GM12878 (cell line): ENCODE data around the gene LMF1. TPM values are rescaled to one million over a fixed set of nuclear protein-coding genes. Genes with fewer than 3 reads are reported as not detected.

Experiments
- ATAC-seq: fragments of 200-7000 bp; cut with Tn5 transposase; 3 replicates; pipeline ENCODE4 v1.9.1; 2020; ENCODE audit warnings: mild to moderate bottlenecking, moderate library complexity
- BruUV-seq: library from RNA; stranded (reverse); fragments of 400-500 nt; replicated peaks from 2 replicates; lab custom pipeline; 2021; lab: Mats Ljungman, UMichigan
- CTCF ChIA-PET: fragments of 300-600 bp; sonication (Branson Sonifier 250); formaldehyde crosslinking; extraction: SDS; loops from one replicate; lab custom pipeline; 2021; ENCODE audit warnings: inconsistent platforms; lab: Yijun Ruan, JAX
- POLR2A ChIA-PET: fragments of 350-600 bp; formaldehyde crosslinking; extraction: SDS; loops from one replicate; lab custom pipeline; 2021; ENCODE audit warnings: inconsistent platforms; lab: Charles Lee
- RAD21 ChIA-PET: fragments of 300-600 bp; sonication (Branson Sonifier 250); formaldehyde crosslinking; loops from one replicate; lab custom pipeline; 2023; ENCODE audit warnings: antibody characterized with exemption; ENCODE audit not compliant: unreplicated experiment; lab: Charles Lee
- SMC1A ChIA-PET: fragments of 300-600 bp; sonication (Branson Sonifier 250); formaldehyde crosslinking; loops from one replicate; lab custom pipeline; 2023; ENCODE audit not compliant: unreplicated experiment, uncharacterized antibody; lab: Charles Lee
- DNase-seq: peaks from one replicate; pipeline ENCODE4 v3.0.0-alpha.2; 2011; ENCODE audit warnings: low read depth, low spot score
- FAIRE-seq: peaks from 3 replicates; lab custom pipeline; 2011; peaks lifted over from hg19 to GRCh38; lab: Jason Lieb, UNC
- H2AFZ ChIP-seq: 2 replicates; pipeline ENCODE4 v1.6.0; 2011; ENCODE audit warnings: low read depth, low read length, control low read depth; ENCODE audit not compliant: control insufficient read depth
- H3K27ac ChIP-seq: 2 replicates; pipeline ENCODE4 v1.5.1; 2011; ENCODE audit warnings: control low read depth; ENCODE audit not compliant: control insufficient read depth, insufficient read depth
- H3K27me3 ChIP-seq, 2 experiments: replicated peaks in 1 of 2; 2 replicates each; pipeline versions ENCODE4 v1.6.0 to v1.6.1; 2011; ENCODE audit warnings: low read length in 1 of 2; ENCODE audit not compliant: control insufficient read depth in 2 of 2, insufficient read depth in 2 of 2
- H3K36me3 ChIP-seq, 2 experiments: 2 replicates each; pipeline ENCODE4 v1.5.1; 2011; ENCODE audit warnings: low read length in 1 of 2; ENCODE audit not compliant: control insufficient read depth in 2 of 2, insufficient read depth in 2 of 2
- H3K4me1 ChIP-seq: 2 replicates; pipeline ENCODE4 v1.6.1; 2011; ENCODE audit warnings: mild to moderate bottlenecking, low read length, moderate library complexity, mixed read lengths; ENCODE audit not compliant: control insufficient read depth, insufficient read depth
- H3K4me2 ChIP-seq: 2 replicates; pipeline ENCODE4 v1.6.0; 2011; ENCODE audit warnings: control low read depth; ENCODE audit not compliant: control insufficient read depth, insufficient read depth
- H3K4me3 ChIP-seq: fragments of 200-600 bp; sonication (generic); 2 replicates; pipeline ENCODE4 v1.5.1; 2016
- H3K79me2 ChIP-seq: 2 replicates; pipeline ENCODE4 v1.6.0; 2011; ENCODE audit warnings: low read length; ENCODE audit not compliant: control insufficient read depth, insufficient read depth
- H3K9ac ChIP-seq: 2 replicates; pipeline ENCODE4 v1.8.0; 2011; ENCODE audit warnings: low read length, control low read depth, mixed read lengths; ENCODE audit not compliant: control insufficient read depth, insufficient read depth
- H3K9me3 ChIP-seq: replicated peaks from 3 replicates; pipeline ENCODE4 v1.5.1; 2011; ENCODE audit warnings: mild to moderate bottlenecking, low read length; ENCODE audit not compliant: control insufficient read depth, insufficient read depth
- H4K20me1 ChIP-seq: 2 replicates; pipeline ENCODE4 v1.6.0; 2011; ENCODE audit not compliant: control insufficient read depth, insufficient read depth
- ASH2L ChIP-seq: fragments of 300-600, 200-600 bp; sonication (generic); IDR thresholded peaks from 2 replicates; pipeline ENCODE4 v1.6.1; 2017; ENCODE audit warnings: low read depth, mild to moderate bottlenecking, borderline replicate concordance
- ATF3 ChIP-seq: IDR thresholded peaks from 2 replicates; pipeline ENCODE4 v1.6.1; 2011; ENCODE audit warnings: low read depth, mild to moderate bottlenecking, low read length, moderate library complexity, borderline replicate concordance; ENCODE audit errors: extremely low read depth
- BCLAF1 ChIP-seq: fragments of 450-650 bp; IDR thresholded peaks from 2 replicates; pipeline ENCODE4 v1.6.1; 2017; ENCODE audit warnings: antibody characterized with exemption, mild to moderate bottlenecking, moderate library complexity
- CHD1 ChIP-seq: IDR thresholded peaks from 2 replicates; pipeline ENCODE4 v1.6.1; 2012; ENCODE audit warnings: low read depth, low read length, improper control_type of control experiment
- CREB1 ChIP-seq: IDR thresholded peaks from 2 replicates; pipeline ENCODE4 v1.6.1; 2012; ENCODE audit warnings: low read depth, mild to moderate bottlenecking, inconsistent platforms
- FOXM1 ChIP-seq: IDR thresholded peaks from 2 replicates; pipeline ENCODE4 v1.6.1; 2012; ENCODE audit warnings: low read depth, mild to moderate bottlenecking, inconsistent platforms, low read length, moderate library complexity
- HDAC6 ChIP-seq: fragments of 200-600 bp; sonication (generic); IDR thresholded peaks from one replicate; pipeline ENCODE4 v1.8.0; 2017; ENCODE audit warnings: antibody characterized with exemption; ENCODE audit not compliant: unreplicated experiment
- IKZF2 ChIP-seq, 2 experiments: fragments of 450-650 bp; IDR thresholded peaks; 2 replicates each; pipeline ENCODE4 v1.6.1; 2017; ENCODE audit warnings: mild to moderate bottlenecking in 2 of 2, moderate library complexity in 2 of 2
- JUND ChIP-seq: IDR thresholded peaks from 2 replicates; pipeline ENCODE4 v1.6.1; 2012; ENCODE audit warnings: low read depth, mild to moderate bottlenecking, low read length, improper control_type of control experiment, moderate library complexity
- NFYB ChIP-seq: IDR thresholded peaks from 2 replicates; pipeline ENCODE4 v1.6.1; 2011; ENCODE audit warnings: low read depth, mild to moderate bottlenecking, low read length, improper control_type of control experiment, moderate library complexity; ENCODE audit not compliant: insufficient read depth
- NKRF ChIP-seq: fragments of 450-650 bp; conservative IDR thresholded peaks from 2 replicates; pipeline ENCODE4 v1.6.1; 2017; ENCODE audit warnings: mild to moderate bottlenecking, moderate library complexity
- RAD21 ChIP-seq: IDR thresholded peaks from 2 replicates; pipeline ENCODE4 v1.6.1; 2011; ENCODE audit warnings: mild to moderate bottlenecking, low read depth, low read length, moderate library complexity; ENCODE audit not compliant: insufficient read depth
- RB1 ChIP-seq: fragments of 450-650 bp; formaldehyde crosslinking; IDR thresholded peaks from 2 replicates; pipeline ENCODE4 v1.6.1; 2017; ENCODE audit warnings: mild to moderate bottlenecking, borderline replicate concordance
- SREBF2 ChIP-seq: IDR thresholded peaks from 2 replicates; pipeline ENCODE4 v1.6.1; 2012; ENCODE audit warnings: mild to moderate bottlenecking, low read length
- STAT3 ChIP-seq: IDR thresholded peaks from 2 replicates; pipeline ENCODE4 v1.6.1; 2011; ENCODE audit warnings: low read depth, low read length, improper control_type of control experiment
- WGBS: methylation state at CpG from one replicate; pipeline ENCODE4 v1.1.6; 2016; ENCODE audit warnings: low lambda C conversion rate; ENCODE audit not compliant: insufficient replicate concordance, insufficient coverage; ENCODE audit errors: missing lambda C conversion rate; 5-methylcytosine and 5-hydroxymethylcytosine counted together
- in situ Hi-C: fragments of 300-500 bp; cut with MboI; formaldehyde crosslinking; loops from 9 replicates; pipeline ENCODE4 v1.14.3; 2018; ENCODE audit warnings: mixed read lengths
- intact Hi-C: fragments of 100-400 bp; cut with micrococcal nuclease; formaldehyde crosslinking; loops from one replicate; pipeline ENCODE4 v1.14.2; 2022; ENCODE audit not compliant: unreplicated experiment
- polyA plus RNA-seq, 11 experiments: library from polyadenylated mRNA; depleted of rRNA in 4 of 11; unstranded in 6 of 11; stranded (reverse) in 5 of 11; fragments of >200 nt; fragmentation: Nextera tagmentation in 4 of 11; fragmentation: Illumina TruSeq in 1 of 11; extraction: Ambion mirVana in 4 of 11; extraction: Trizol in 1 of 11; gene quantifications; 1 replicate in 1 of 11; 2 replicates in 10 of 11; pipeline versions ENCODE4 v1.2.1 to v1.2.3, GENCODE V29; 2011 to 2016; ENCODE audit warnings: inconsistent platforms in 2 of 11, missing spikeins in 2 of 11, low read depth in 1 of 11
- total RNA-seq, 4 experiments: library from RNA; depleted of rRNA in 3 of 4; stranded (reverse); fragments of >200 nt in 3 of 4; fragmentation: Illumina TruSeq in 1 of 4; extraction: Trizol in 1 of 4; gene quantifications; 2 replicates each; pipeline versions ENCODE4 v1.2.1 to v1.2.3, GENCODE V29; 2013 to 2021

LMF1 gene
- total and polyA plus RNA-seq, 10 of the 15 experiments (the other 5 are each of a cell fraction or from before 2014, with no cell fraction given), result 0.18 to 3.2 (median 1.4) TPM; not detected in 1

- TF ChIP-seq NKRF, result no peak
- TF ChIP-seq HDAC6, result no peak
Observed at GRCh38 chr16:909281-910000, 61.3 kb downstream of the LMF1 start (continued).

- ChIA-PET CTCF (interaction anchor here (0.6 kb wide), 1 partner anchor 1237 kb away, joined by 3 read pairs; no protein-coding TSS in a partner anchor), SMC1A (no interaction called here), RAD21 (no interaction called here), POLR2A (no interaction called here)
- Histone ChIP-seq H3K4me2 (no peak overlapping the region), H3K9ac (no peak overlapping the region), H3K4me1 (no peaks in the 10 kb centered on the region), H2AFZ (no peak overlapping the region), H3K4me3 (no peak overlapping the region), H4K20me1 (no peaks in the 10 kb centered on the region), H3K27ac (no peak overlapping the region), H3K79me2 (no peaks in the 10 kb centered on the region), H3K36me3 (no peaks in the 10 kb centered on the region), H3K27me3 (no peaks in the 10 kb centered on the region), H3K9me3 (no peaks in the 10 kb centered on the region; the same call in 2 of the 3 replicates)
- BruUV-seq, result no TSS peak
- ATAC-seq (no peak), DNase-seq (no peak), FAIRE-seq (no peak)
- in situ Hi-C loops, result no loop called here
- 74% methylated on average over 15 of the region's 15 CpGs for WGBS
- TF ChIP-seq SREBF2 (no peak), NFYB (no peak), STAT3 (no peak), RAD21 (no peak), ASH2L (no peak), BCLAF1 (no peak), IKZF2 (IDR thresholded peaks at IDR 0.05) (no peak), CHD1 (no peak), HDAC6 (no peak), RB1 (no peak), JUND (no peak), CREB1 (no peak), FOXM1 (no peak), ATF3 (no peak)
- intact Hi-C loops, result no loop called here
Observed at GRCh38 chr16:908526-909155, 62.1 kb downstream of the LMF1 start.
